HFFc6 (cell line): Measurements from ENCODE around the gene RHBDF1. TPM values are rescaled to one million over a fixed set of nuclear protein-coding genes. Genes with fewer than 3 reads are reported as not detected.
"Not testable (repeated sequence)": the region's sequence is repeated elsewhere in the genome, so short reads cannot be mapped to it uniquely, and the experiment has no call there.

Experiments used
- DNase-seq: peaks from one replicate; pipeline ENCODE4 v3.0.0-alpha.2; 2018
- H3K27ac Mint-ChIP-seq: 2 replicates; pipeline ENCODE4 v1.8.0; 2020; ENCODE audit warnings: mild to moderate bottlenecking, mixed read lengths
- H3K27me3 Mint-ChIP-seq: 2 replicates; pipeline ENCODE4 v1.8.0; 2021; ENCODE audit warnings: mild to moderate bottlenecking, moderate library complexity, mixed read lengths; ENCODE audit not compliant: insufficient read depth
- H3K36me3 Mint-ChIP-seq: 2 replicates; pipeline ENCODE4 v1.8.0; 2021; ENCODE audit warnings: low read depth, mixed read lengths
- H3K4me1 Mint-ChIP-seq: 2 replicates; pipeline ENCODE4 v1.8.0; 2020; ENCODE audit warnings: low read depth, mixed read lengths
- H3K4me3 Mint-ChIP-seq: 2 replicates; pipeline ENCODE4 v1.8.0; 2020; ENCODE audit warnings: mild to moderate bottlenecking, moderate library complexity, mixed read lengths
- H3K9me3 Mint-ChIP-seq: 2 replicates; pipeline ENCODE4 v1.8.0; 2020; ENCODE audit warnings: mild to moderate bottlenecking, mixed read lengths
- CTCF ChIP-seq: fragments of 200-600 bp; sonication (generic); IDR thresholded peaks from 2 replicates; pipeline ENCODE4 v1.5.0; 2021; ENCODE audit warnings: antibody characterized with exemption, mild to moderate bottlenecking
- microRNA-seq: library from miRNA; unstranded; fragments of <30 nt; microRNA quantifications from one replicate; pipeline ENCODE4, GENCODE V29; 2019
- total RNA-seq, 6 experiments: library from RNA; stranded (reverse); fragmentation: NEBNext Ultra II Directional; extraction: Animal tissue kit (Norgen Biotek cat#: 25700); gene quantifications; 2 replicates in 1 of 6; 3 replicates in 5 of 6; pipeline ENCODE4 v1.2.3, GENCODE V29; 2021

Gene RHBDF1
- total RNA-seq, 6 experiments from 2014 or later: 54.9 to 65.8 (median 60.0) TPM

DNA sequence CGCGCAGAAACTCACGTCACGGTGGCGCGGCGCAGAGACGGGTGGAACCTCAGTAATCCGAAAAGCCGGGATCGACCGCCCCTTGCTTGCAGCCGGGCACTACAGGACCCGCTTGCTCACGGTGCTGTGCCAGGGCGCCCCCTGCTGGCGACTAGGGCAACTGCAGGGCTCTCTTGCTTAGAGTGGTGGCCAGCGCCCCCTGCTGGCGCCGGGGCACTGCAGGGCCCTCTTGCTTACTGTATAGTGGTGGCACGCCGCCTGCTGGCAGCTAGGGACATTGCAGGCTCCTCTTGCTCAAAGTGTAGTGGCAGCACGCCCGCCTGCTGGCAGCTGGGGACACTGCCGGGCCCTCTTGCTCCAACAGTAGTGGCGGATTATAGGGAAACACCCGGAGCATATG is 61.7 kb downstream of the RHBDF1 start:
- not testable (repeated sequence) for H3K27me3 Mint-ChIP-seq, H3K36me3 Mint-ChIP-seq, H3K4me1 Mint-ChIP-seq, H3K27ac Mint-ChIP-seq, H3K4me3 Mint-ChIP-seq, H3K9me3 Mint-ChIP-seq
- TF ChIP-seq CTCF: peak; percentile 71
- peak; percentile 86 for DNase-seq

DNA sequence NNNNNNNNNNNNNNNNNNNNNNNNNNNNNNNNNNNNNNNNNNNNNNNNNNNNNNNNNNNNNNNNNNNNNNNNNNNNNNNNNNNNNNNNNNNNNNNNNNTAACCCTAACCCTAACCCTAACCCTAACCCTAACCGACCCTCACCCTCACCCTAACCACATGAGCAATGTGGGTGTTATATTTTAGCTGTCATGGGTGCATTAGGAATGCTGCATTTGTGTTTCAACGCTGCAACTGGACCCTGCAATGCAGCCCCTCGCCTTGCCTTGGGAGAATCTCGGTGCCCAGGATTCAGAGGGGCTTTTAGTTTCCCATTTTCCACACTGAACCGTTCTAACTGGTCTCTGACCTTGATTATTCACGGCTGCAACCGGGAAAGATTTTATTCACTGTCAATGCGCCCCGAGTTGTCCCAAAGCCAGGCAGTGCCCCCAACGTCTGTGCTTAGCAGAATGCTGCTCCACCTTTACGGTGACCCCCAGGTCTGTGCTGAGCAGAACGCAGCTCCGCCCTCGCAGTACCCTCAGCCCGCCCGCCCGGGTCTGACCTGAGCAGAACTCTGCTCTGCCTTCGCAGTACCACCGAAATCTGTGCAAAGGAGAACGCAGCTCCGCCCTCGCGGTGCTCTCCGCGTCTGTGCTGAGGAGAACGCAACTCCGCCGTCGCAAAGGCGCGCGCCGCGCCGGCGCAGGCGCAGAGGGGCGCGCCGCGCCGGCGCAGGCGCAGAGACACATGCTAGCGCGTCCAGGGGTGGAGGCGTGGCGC is 62.3 kb downstream of the RHBDF1 start:
- no peak for DNase-seq
- peak overlapping the region; percentile 73 for H3K4me3 Mint-ChIP-seq
- no peak overlapping the region for H3K27ac Mint-ChIP-seq
- no peaks in the 10 kb centered on the region for H3K36me3 Mint-ChIP-seq
- no peaks in the 10 kb centered on the region for H3K9me3 Mint-ChIP-seq
- no peaks in the 10 kb centered on the region for H3K27me3 Mint-ChIP-seq
- TF ChIP-seq CTCF: no peak
- no peaks in the 10 kb centered on the region for H3K4me1 Mint-ChIP-seq

Small RNAs within 50 kb of the gene (microRNA-seq; reads per million reads assigned to microRNA genes)
- not detected for gene MIR6859-4

Other genes with a start within 250 kb of the RHBDF1 start
- gene POLR3K, start 19.0 kb downstream of the RHBDF1 start, total RNA-seq: 10 to 100 TPM; 18.9 to 24.7 (median 19.8) TPM
- gene SNRNP25, start 18.8 kb downstream of the RHBDF1 start, total RNA-seq: 10 to 100 TPM; 40.3 to 53.1 (median 44.0) TPM
- gene MPG, start 5.6 kb upstream of the RHBDF1 start, total RNA-seq: 100 to 1,000 TPM in 2 of 6 experiments, 10 to 100 TPM in 4; 92.3 to 104 (median 96.9) TPM
- gene NPRL3, start 66.0 kb upstream of the RHBDF1 start, total RNA-seq: 10 to 100 TPM; 33.9 to 40.9 (median 37.1) TPM
- gene HBZ, start 80.0 kb upstream of the RHBDF1 start, total RNA-seq: not detected
- gene HBM, start 93.3 kb upstream of the RHBDF1 start, total RNA-seq: not detected
- gene HBA2, start 100.2 kb upstream of the RHBDF1 start, total RNA-seq: not detected
- gene HBA1, start 104.0 kb upstream of the RHBDF1 start, total RNA-seq: not detected
- under 1 TPM in 1 of 6 experiments, not detected in 5; 0.47 TPM for gene HBQ1, start 107.8 kb upstream of the RHBDF1 start, total RNA-seq
- 10 to 100 TPM; 35.8 to 47.5 (median 41.7) TPM for gene LUC7L, start 156.8 kb upstream of the RHBDF1 start, total RNA-seq
- 100 to 1,000 TPM in 2 of 6 experiments, 10 to 100 TPM in 4; 83.6 to 113 (median 87.7) TPM for gene FAM234A, start 162.2 kb upstream of the RHBDF1 start, total RNA-seq
- 1 to 10 TPM; 1.5 to 3.5 (median 2.3) TPM for gene RGS11, start 203.3 kb upstream of the RHBDF1 start, total RNA-seq
- not detected for gene ARHGDIG, start 208.0 kb upstream of the RHBDF1 start, total RNA-seq
- gene PDIA2, start 210.5 kb upstream of the RHBDF1 start, total RNA-seq: not detected